HTR-8/SVneo (cell line): ENCODE data around the gene GRB2.
"Not testable (repeated sequence)": the region's sequence is repeated elsewhere in the genome, so short reads cannot be mapped to it uniquely, and the experiment has no call there.

Experiments used
- DNase-seq: peaks from one replicate; pipeline ENCODE4 v3.0.0; 2011; ENCODE audit warnings: low spot score, mixed read lengths; ENCODE audit not compliant: insufficient read length
- FAIRE-seq: peaks from 2 replicates; lab custom pipeline; 2011; peaks lifted over from hg19 to GRCh38; lab: Jason Lieb, UNC

The GRB2 gene

DNA sequence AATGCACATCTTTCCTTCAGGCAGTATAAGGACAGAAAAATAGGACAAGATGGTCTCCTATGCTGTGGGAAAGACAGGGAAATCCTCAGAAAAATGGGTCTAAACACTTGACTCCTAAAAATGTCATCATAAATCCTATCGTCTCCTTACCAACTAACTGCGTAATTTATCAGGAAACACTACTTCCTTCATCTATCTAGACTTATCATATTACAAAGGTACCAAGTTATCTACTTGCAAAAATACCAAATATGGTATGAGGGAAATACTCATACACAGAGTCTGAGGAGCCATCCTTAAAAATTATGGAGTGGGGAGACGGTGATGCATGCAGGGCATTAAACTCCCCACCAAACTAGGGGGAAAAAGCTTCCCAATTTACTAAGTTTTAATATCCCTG is 44.1 kb downstream of the GRB2 start:
- FAIRE-seq, result no peak

DNA sequence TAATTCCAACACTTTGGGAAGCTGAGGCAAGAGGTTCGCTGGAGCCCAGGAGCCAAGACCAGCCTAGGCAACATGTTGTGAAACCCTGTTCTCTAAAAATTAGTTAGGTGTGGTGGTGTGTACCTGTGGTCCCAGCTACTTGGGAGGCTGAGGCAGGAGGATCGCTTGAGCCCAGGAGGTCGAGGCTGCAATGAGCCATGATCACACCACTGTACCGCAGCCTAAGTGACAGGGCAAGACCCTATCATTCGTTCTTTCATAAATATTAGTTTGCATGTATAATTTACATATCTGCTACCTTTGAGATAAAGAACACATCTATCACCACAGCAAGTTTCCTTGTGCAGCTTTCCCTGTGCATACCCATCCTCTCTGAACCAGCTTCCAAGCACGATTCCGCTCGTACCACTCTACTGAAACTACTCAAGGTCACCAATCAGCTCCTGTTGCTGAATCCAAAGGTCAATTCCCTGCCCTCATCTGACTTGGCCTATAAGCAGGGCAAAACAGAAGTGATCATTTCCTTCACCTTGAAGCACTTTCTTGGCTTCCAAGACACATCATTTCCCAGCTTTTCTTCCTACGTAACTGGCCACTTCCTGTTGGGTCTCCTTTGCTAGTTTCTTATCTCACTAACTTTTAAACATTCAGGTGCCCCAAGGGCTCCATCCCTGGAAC is 49.1 kb downstream of the GRB2 start:
- DNase-seq, result no peak
- no peak for FAIRE-seq

More for the DNA sequence above, 44.1 kb downstream of the GRB2 start:
- DNase-seq, result no peak

DNA sequence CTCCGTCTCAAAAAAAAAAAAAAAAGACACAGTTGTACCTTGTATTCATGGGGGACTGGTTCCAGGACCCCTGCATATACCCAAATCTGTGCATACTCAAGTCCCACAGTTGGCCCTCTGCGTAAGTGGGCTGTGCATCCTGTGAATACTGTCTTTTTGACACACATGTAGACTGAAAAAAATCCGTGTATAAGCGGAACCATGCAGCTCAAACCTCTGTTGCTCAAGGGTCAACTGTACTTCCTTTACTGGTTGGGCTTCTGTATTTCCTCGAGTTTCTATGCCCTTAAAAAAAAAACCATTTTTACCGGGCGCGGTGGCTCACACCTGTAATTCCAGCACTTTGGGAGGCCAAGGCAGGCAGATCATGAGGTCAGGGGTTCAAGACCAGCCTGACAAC is 52.3 kb downstream of the GRB2 start:
- FAIRE-seq (no peak), DNase-seq (no peak)

DNA sequence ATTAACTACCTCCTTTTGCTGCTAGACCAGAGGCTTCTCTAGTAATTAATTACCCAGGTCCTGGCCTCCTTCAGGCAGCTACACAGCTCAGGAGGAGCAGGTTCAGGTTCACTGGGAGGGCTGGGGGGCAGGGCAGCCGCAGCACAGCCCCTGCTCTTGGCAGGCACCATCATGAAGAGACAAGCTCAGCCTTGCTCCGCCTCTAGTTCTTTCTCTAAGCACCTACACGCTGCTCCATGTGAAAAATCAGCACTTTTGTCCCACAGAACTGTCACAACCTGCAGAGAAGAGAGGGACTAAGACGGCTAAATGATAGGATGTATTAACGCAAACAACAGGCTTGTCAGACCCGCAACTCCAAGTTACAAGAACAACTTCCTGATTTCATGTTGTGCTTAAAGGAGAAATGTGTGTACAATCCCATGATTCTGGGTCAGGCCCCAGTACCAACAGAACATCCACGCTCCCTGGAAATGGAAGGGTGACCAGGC is 53.4 kb downstream of the GRB2 start:
- FAIRE-seq, result no peak

DNA sequence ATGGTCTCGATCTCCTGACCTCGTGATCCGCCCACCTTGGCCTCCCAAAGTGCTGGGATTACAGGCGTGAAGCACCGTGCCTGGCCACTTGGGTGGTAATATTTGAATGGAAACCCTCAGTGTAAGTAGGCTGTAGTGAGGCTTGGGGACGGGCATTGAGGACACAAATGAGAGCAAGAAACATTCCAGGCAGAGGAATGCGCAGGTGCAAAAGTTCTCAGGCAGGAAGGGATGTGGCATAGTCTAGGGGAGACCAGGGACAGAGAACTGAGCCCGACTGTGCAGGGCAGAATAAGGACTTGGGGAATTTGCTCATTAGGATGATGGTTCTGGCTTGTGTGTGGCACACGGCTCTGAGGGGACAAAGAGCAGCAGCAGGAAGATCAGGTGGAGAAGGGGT is 54.8 kb downstream of the GRB2 start:
- DNase-seq (no peak), FAIRE-seq (no peak)

More for the DNA sequence above, 53.4 kb downstream of the GRB2 start:
- DNase-seq, result no peak

DNA sequence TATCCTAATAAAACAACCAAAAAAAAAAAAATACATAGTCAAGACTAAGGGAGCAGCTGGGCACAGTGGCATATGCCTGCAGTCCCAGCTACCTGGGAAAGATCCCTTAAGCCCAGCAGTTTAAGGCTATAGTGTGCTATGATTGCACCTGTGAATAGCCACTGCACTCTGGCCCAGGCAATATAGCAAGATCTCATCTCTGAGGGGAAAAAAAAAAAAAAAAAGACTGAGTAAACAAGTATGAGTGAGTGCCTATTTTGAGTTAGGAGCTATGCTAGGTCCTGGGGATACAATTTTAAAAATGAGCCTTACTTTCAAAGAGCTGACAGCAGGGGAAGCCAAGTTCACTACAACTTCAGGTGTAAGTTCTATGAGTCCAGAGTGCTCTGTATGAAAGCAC is 55.4 kb downstream of the GRB2 start:
- DNase-seq, result no peak
- no peak for FAIRE-seq

DNA sequence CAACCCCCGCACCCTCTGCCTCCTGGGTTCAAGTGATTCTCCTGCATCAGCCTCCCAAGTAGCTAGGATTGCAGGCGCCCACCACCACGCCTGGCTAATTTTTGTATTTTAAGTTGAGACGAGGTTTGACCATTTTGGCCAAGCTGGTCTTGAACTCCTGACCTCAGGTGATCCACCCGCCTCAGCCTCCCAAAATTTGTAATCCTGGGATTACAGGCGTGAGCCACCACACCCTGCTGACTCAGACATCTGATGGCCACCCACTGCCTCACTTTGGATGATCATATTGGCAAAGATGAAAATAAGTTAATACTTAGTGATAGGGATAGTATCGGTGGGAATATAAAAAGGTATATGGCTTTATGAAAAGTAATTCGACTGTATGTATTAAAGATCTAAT is 55.9 kb downstream of the GRB2 start:
- DNase-seq (no peak), FAIRE-seq (no peak)

DNA sequence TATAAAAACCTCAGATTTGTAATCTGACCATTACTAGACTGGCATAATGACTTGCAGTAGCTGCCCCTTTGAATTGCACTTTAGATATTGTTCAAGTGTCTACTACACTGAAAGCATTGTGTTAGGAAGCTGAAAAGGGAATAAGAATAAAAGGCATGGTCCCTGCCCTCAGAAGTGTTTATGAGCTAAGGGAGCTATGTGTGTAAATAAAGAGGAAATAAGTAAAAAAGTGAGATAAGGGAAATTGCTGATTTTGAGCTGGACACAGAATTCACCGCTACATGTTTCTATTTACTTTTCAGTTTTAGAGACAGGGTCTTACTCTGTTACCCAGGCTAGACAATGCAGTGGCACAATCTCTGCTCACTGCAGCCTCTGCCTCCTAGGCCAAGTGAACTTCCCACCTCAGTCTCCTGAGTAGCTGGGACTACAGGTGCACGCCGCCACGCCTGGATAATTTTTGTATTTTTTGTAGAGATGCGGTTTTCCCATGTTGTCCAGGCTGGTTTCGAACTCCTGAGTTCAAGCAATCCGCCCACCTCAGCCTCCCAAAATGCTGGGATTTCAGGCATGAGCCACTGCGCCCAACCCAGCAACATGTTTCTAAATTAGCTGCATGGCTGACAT is 57.0 kb downstream of the GRB2 start:
- no peak for DNase-seq
- FAIRE-seq, result no peak

DNA sequence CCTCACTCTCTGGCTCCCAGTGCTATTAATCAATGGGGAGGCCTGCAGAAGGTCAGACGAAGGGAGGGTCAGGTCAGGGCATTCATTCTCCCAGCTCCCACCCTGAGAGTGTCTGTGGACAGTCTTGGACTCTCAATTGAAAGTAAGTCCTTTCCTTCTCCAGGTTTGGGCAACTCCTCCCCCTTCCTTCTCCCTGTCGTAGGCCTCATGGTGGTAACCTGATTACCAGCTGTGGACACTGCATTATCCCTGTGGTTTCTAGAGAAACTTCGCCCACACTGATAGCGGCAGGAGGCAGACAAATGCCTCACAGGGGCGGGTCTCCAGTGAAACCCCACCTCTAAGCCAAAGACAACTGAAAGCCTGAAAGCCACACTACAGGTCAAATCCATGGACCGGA is 58.6 kb downstream of the GRB2 start:
- no peak for FAIRE-seq
- DNase-seq, result peak; percentile 42

DNA sequence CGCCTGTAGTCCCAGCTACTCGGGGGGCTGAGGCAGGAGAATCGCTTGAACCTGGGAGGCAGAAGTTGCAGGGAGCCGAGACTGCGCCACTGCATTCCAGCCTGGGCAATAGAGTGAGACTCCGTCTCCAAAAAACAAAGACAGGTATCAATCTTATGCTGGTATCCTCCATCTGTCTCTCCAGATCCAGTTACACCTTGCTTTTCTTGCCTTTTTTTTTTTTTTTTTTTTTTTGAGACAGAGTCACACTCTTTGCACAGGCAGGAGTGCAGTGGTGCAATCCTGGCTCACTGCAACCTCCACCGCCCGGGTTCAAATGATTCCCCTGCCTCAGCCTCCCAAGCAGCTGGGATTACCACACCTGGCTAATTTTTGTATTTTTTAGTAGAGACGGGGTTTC is 59.1 kb downstream of the GRB2 start:
- DNase-seq, FAIRE-seq: not testable (repeated sequence)

DNA sequence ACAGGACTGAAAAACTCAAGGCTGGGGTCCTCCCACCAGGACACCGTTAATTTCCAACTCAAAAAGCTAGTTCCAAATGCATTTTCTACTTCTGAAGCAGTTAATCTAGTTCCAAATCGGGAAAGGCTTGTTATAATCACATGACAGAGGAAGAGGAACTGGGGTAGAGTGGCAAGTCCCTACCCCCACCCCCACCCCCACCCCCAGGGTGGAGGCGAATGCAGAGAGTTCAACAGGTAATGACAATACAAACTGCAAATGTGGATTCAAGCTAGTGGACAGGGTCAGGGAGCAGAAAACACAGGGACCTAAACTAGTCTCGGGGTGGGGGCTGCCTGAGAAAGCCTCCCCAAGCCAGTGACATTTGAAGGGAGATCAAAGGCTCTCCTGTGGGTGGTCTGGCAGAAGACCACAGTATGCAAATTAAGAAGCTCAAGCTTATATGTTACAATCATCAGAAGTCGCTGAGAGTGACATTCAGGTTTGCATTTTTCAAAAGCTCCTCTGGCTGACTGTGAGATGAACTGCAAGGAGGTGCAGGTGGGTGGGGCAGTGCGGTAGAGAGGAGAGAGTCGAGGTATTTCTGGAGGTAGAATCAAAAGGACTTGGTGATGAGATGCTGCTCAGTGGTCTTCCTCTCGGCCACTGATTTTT is 59.8 kb downstream of the GRB2 start:
- DNase-seq (no peak), FAIRE-seq (no peak)

DNA sequence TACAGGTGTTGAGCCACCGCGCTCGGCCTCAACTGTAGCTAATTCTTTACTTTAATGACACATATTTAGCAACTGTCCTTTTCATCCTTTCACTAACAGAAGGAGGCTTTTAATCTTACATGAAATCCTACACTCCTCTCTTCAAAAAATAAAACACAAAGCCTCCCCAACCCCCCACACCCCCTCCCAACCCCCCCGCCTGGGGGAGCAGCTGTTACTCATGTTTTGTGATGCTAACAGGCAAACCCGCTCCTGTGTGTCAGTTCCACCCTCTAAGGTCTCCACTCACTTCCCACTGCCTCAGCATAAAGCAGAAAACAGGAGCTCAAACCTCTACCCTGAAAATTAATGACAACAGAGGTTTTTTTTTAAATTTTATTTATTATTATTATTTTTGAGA is 60.8 kb downstream of the GRB2 start:
- FAIRE-seq, result no peak

DNA sequence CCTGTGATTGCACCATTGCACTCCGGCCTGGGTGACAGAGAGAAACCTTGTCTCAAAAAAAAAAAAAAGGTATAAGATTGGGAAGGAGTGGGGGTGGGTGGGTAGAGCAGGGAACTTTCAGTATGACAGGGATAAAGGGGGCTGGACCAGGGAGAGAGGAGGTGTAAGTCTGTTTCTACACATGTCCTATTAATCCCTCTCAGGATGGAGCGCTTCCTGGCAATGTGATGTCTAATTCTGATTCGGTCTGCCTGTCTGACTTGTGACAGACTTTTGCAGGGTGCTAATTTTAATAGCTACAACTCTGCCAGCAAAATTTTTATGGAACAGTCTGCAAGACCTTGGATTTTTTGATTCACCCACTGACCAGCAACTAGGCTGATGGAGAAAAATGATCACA is 62.5 kb downstream of the GRB2 start:
- no peak for DNase-seq
- FAIRE-seq, result no peak

More for the DNA sequence above, 60.8 kb downstream of the GRB2 start:
- no peak for DNase-seq

DNA sequence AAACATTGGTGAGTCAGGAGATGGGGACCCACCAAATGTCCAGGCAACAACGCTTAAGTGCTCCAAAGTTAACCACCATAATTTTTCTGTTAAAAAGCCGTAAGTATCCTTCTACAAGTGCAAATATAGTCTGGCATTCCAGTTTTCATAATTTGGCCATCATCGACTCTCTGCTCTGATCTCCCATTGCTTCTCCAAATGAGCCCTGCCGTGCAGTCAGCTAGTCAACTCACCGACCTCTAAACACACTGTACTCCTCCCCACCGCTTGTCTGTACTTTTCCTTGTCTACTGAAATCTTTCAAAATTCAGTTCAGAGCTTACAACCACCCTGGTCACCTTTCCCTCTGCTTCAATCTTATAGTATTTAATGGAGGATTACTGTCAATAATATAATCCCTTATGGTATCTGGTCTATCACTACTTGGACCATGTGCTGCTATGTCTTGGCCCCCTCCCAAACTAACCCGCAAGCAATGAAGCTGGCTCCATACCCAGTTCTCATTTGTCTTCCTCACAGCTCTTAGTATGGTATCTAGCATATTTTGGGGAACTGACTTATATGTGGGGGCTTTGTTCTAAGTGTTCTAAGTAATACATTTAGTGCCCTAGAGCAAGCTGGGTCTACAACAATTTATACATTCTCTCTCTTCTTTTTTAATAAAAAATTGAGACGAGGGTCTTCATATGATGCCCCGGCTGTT is 63.5 kb downstream of the GRB2 start:
- no peak for DNase-seq
- FAIRE-seq, result no peak

DNA sequence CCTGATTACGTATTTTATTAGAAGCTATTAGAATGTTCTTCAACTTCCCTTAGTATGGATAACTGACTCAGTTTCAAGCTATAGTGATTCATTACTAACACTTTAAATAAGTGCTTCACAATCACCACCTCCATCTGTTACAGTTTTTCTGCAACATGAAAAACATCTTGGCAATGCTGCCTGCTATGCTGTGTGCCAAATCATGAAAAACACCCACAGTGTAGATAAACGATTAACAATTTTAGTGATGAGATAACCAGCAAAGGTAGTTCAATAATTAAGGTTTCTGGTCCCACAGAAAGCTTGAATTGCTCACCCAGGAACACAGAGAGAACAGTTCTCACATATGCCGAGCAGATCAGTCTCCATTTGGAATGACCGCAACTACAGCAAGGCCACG is 64.8 kb downstream of the GRB2 start:
- DNase-seq (no peak), FAIRE-seq (no peak)

DNA sequence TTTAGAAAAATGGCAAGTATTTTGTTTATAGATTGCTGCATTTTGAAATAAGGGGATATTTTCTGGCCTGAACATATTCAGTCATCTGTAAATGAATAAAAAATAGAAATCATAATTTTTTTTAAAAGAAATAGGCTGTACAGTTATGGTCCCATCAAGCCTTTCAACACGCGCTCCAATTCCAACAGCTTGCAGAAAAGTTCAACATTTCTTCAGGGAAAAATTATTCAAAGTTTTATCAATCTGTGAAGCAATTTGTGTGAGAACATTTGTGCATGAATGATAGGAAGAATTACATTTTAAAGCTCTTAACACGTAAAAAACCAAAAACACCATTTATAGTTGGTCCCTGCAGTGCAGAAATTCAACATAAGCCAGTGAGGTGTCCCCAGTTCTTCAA is 65.5 kb downstream of the GRB2 start:
- FAIRE-seq, result no peak
- DNase-seq, result no peak

DNA sequence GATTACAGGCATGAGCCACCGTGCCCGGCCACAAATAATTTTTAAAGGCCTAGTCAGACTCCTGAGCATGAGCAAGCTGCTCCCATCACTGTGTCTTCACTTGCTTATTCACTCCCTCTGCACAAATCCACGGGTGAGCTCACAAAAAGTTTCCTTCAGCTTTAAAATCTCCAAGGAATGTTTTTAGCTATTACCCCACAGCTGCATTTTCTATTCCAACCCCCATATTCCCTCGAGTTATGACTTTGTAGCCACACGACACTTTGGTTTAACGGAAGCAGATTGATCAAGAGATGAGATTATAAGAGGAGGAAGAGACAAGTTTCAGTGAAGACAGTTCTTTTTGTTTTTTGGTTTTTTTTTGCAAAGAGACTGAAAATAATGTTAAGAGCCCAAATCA is 67.1 kb downstream of the GRB2 start:
- DNase-seq (no peak), FAIRE-seq (no peak)

DNA sequence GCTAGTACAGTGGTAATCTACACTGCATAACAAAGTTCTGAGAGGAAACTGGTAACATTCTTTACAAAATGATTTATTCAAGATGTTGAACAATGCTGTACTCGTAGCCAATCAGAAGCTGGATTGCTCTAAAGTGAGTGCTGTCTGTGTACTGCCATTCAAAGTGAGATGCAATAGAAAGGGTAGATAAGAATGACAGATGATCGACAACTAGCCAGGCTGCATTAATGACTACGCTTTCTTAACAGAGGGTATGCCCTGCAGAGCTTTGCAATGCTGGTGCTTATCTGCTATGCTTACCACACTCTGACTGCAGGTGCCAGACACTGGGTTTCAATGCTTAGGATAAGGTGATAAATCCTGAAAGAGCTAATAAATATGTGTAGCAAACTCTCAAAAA is 70.2 kb downstream of the GRB2 start:
- DNase-seq, result no peak
- FAIRE-seq, result no peak

DNA sequence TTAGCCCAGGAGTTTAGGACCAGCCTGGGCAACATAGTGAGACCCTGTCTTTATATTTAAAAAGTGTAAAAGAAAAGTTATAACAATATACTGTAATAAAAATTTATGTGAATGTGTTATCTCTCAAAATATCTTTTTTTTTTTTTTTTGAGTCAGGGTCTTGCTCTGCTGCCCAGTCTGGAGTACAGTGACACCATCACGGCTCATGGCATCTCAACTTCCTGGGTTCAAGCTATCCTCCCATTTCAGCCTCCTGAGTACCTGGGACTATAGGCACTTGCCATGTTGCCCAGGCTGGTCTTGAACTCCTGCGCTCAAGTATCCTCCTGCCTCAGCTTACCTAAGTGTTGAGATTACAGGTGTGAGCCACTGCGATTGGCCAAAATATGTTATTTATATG is 70.8 kb downstream of the GRB2 start:
- FAIRE-seq (no peak), DNase-seq (no peak)

DNA sequence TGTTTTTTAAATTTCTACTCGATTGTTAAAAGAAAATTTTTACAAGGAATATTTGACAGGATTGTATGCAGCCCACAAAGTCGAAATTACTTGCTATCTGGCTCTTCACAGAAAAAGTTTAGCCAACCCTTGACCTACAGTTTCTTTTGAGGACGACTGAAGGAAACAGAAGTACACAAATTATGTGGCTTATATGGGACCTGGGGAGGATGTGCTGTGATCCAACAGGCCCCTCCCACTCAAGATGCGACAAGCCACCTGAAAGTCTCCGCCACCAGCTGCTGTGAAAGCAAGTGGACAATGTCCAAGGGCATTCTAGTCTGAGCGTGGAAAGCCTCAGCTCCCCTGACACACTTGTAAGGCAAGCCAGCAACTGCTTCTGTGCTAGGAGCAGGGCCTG is 73.8 kb downstream of the GRB2 start:
- DNase-seq, result no peak
- FAIRE-seq, result no peak

DNA sequence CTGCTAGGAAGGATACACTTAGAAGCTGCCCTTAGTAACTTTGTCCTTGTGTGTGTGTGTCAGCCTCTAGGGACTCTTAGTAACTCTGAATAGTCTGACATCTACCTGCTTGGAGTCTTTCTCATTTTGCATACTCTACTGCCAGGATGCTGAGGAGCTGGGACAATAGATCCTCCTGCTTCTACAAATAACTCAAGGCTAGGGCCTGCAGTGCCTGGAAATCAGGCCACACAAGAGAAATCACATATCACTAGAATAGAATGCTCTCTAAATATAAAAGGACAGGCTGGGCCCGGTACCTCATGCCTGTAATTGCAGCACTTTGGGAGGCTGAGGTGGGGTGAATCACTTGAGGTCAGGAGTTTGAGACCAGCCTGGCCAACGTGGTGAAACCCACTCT is 77.7 kb downstream of the GRB2 start:
- no peak for DNase-seq
- FAIRE-seq, result no peak
